ENCODE data around the gene C12orf75. TPM values are rescaled to one million over a fixed set of nuclear protein-coding genes. Genes with fewer than 3 reads are reported as not detected.
"Not testable (repeated sequence)": the region's sequence is repeated elsewhere in the genome, so short reads cannot be mapped to it uniquely, and the experiment has no call there.

C12orf75 gene
- polyA plus RNA-seq, result 10 to 100 TPM in 2 of 3 donors, 1 to 10 TPM in 1; 7.4 to 34.0 (median 15.2) TPM

DNA sequence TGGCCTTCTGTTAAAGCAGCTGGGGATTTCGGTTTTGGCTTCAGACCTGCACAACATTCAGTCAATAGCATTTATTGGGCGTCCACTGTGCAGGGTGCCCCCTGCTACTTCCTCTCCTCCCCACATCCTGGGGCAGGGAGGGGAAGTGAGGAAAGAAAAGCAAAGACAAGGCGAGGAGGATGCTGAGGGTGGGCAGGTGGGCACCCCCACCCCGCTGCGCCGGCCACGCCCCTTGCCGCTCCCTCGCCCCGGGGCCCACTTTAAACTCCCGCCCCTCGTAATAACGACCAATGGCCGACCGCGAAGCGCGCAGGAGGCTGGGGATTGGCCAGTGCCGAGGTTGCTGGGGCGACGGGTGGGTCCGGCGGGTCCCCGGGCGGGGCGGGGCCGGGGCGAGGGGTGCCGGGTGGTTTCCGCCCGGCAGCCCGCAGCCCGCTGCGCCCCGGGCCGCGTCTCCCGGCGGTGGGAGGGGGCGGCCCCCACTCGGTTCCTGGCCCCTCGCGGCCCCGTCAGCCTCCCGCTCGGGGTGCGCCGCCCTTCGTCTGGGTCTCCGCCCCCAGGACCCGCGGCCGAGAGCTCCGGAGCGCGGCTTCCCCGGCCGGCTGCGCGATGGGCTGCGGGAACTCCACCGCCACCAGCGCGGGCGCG lies at the start of gene C12orf75:
TSS of gene C12orf75 (plus strand) at position 409 of the 648 bp plus-strand sequence. CDS start at position 610, 201 bp downstream.
- 0 to 1% (median 0%) methylated on average over 37 to 66 of the region's 66 CpGs for WGBS, 3 donors
- no peak within 1 kb of the TSS for H3K27ac ChIP-seq (ENCODE audit: low read depth, low read length)

DNA sequence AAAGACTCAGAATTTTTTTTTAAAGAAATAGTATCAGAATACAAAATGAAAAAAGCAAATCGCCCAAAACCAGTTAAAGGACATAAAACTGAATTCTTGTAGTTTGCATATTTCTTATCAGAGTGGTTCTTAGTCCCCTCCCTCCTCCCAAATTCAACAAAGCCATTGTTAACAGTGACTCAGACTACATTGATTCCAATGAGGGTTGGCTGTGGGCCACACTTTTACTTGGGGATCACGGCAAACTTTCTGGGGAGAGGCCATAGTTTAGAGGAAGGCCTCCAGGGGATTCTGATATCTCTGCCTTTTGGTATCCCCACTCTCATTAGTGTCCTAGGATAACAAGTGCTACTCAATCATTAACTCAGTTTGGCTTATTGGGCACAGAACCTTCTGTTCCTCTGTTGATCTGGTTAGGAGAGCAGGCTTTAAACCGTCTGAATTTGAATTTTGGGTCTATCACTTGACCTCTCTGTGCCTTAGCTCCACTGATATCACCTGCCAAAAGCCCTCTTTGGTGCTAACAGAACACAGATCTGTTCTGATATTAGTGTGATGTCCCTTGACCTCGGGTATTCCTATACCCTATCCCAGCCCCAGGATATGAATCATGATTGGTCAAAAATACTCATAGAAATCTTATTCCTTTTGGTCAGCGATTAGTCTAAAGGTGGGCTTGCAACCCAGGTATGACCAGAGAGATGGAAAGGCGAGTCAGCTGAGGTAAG lies 49.4 kb upstream of the C12orf75 start:
- WGBS, 3 donors, result 64 to 83% (median 80%) methylated on average over 6 of the region's 6 CpGs
- no peak overlapping the region for H3K27ac ChIP-seq (ENCODE audit: low read depth, low read length)

DNA sequence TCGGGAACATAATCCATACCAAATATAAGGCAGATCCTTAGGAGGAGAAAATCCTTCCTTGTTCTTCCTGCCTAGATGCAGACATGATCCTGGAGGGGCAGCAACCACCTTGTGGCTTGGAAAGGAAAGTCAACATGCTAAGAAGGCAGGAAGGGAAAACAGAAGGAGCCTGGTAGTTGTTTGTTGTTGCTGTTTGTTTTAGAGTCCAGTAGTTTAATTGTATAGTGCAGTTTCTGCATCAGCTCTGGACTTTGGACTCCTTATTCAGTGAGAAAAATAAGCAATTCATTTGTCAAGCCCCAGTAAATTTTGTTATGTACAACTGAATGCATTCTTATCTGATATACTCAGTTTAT lies 48.8 kb upstream of the C12orf75 start:
- H3K27ac ChIP-seq (ENCODE audit: low read depth, low read length), result no peak overlapping the region
- WGBS, 3 donors, result 86 to 97% (median 95%) methylated on average over 1 of the region's 1 CpG

DNA sequence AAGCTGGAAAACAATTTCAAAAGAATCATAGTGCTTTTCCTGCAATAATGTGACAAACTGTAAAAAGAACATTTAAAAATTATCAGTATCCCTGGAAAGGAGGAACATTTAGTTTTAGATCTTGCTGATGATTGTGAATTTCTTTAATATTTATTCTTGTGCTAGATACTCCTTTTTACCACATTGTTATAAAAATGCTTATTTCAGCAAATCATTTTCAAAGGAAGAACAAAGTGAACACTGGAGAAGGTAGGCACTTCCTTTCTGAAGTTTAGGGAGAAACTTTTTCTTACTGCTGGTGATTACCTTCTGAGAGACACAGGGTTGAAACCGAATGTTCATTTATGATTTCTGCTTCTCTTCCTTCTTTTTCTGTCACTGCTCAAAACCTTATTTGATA lies 45.1 kb upstream of the C12orf75 start:
- H3K27ac ChIP-seq (ENCODE audit: low read depth, low read length), result no peak overlapping the region
- 73 to 96% (median 90%) methylated on average over 1 of the region's 1 CpG for WGBS, 3 donors

GRCh38 chr12:105287408-105287807 lies 43.1 kb upstream of the C12orf75 start:
- no peak overlapping the region for H3K27ac ChIP-seq (ENCODE audit: low read depth, low read length)

DNA sequence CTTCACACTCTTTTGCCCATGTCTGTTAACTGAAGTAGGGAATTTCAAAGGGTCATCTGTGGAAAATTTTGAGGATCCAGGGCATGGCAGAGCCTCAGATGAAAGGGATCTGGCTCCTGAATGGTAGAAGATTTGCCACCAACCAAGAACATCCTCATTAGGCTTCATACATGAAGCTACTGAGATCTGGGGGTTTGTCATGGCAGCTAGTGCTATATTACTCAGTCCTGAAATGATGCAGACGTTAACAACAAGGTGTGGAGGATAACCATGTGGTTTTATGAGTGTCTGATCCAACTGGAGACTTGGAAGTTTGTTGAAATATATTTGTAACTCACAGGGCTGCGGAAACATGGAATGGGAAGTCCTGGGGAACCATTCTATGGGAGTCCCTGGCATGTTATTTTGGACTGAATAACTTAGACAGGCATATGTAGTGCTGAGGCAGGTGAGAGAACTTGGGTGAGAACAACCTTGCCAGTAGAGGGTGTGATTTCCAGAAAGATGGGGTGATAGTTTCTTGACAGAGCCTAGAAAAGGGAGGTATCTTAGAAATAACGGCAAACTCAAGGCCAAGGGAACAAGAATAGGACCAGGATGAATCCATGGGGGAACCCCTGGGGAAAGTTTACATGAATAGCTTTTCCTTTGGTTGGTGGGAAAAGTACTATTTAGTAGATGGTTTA lies 42.0 kb upstream of the C12orf75 start:
- H3K27ac ChIP-seq (ENCODE audit: low read depth, low read length), result no peak overlapping the region
- WGBS, 3 donors, result 68 to 87% (median 81%) methylated on average over 3 of the region's 3 CpGs

More at GRCh38 chr12:105287408-105287807, 43.1 kb upstream of the C12orf75 start:
- WGBS, 3 donors, result 50 to 88% (median 75%) methylated on average over 1 of the region's 1 CpG

- WGBS, 3 donors, result 83 to 92% (median 84%) methylated on average over 6 of the region's 6 CpGs
- H3K27ac ChIP-seq (ENCODE audit: low read depth, low read length), result no peak overlapping the region
These were observed 41.2 kb upstream of the C12orf75 start for GRCh38 chr12:105289114-105289904.

GRCh38 chr12:105291531-105291930 lies 39.0 kb upstream of the C12orf75 start:
- H3K27ac ChIP-seq (ENCODE audit: low read depth, low read length), result no peak overlapping the region
- WGBS, 3 donors, result 87 to 90% (median 89%) methylated on average over 2 of the region's 2 CpGs

GRCh38 chr12:105292705-105293104 lies 37.8 kb upstream of the C12orf75 start:
- WGBS, 3 donors, result 28 to 72% (median 53%) methylated on average over 1 of the region's 1 CpG
- no peak overlapping the region for H3K27ac ChIP-seq (ENCODE audit: low read depth, low read length)

- no peak overlapping the region for H3K27ac ChIP-seq (ENCODE audit: low read depth, low read length)
These were observed 37.3 kb upstream of the C12orf75 start for GRCh38 chr12:105293187-105293586.

- WGBS, 3 donors, result 81 to 87% (median 84%) methylated on average over 2 of the region's 2 CpGs
- H3K27ac ChIP-seq (ENCODE audit: low read depth, low read length), result no peak overlapping the region
These were observed 36.3 kb upstream of the C12orf75 start for GRCh38 chr12:105294161-105294560.

DNA sequence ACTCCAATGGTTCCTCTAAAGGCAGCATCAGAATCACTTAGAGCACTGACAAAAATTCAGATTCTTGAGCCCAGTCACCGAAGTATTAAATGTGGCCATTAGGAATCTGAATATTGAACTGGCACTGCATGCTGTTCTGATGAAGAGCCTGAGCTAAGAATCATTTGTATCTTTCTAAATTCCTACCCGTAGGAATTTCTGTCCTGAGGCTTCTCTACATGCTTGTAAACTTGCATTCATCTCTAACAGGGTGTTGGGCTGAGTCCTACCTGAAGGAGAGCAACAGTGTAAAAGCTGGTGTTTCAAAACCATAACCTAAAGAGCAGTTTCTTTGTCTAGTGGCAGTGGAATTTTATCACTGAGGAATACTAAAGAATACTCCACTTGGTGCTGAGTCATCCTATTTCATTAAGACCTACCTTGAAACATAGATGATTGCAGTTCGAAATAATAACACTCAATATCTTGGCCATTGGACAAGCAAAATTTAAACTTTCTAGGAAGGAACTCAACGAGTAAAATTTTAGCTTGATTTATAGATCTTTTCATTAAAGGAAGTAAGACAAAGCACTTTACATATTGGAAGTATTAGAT lies 35.5 kb upstream of the C12orf75 start:
- H3K27ac ChIP-seq (ENCODE audit: low read depth, low read length), result no peak overlapping the region
- WGBS, 3 donors, result 79 to 82% (median 79%) methylated on average over 4 of the region's 4 CpGs

DNA sequence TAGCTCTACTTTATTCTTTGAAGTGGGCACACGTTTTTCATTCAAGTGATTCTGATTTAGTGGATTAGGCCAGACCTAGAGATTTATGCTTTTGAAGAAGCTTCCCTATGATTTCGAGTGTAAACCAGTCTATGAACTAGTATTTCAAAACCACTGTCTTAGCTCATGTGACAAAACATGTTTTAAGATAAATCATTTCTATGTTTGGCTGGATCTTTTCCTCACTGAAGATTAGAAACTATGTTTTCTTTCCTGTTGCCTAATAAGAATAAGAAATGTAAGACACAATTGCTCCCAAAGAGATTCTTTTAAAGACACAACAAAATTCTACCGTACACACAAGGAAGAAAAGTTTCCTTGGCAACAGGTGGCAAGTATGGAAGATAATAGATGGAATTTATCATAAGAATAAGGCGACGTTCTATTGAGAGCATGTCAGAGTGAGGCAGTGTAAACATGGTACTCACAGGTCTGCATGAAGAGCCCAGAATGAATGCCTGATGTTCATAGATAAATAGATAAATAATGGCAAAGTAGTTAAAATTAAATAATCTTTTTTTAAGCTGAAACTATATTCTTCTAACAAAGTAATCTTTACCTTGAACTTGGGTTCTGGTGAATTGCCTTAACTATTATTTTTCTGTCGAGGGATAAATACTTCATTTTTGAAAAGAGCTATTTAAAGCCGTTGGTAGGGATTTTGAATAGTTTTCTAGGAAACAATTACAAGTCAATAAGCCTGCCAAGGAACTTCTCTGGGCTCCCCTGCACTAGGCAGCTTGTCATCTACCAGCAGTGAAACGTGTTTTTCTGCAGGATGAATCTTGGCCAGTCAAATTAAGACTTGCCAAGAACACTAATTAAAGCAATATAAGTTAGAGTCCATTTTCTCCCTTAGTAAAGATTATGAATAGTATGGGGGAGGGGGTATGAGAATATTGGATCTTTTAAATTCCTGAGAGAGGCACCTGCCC lies 34.1 kb upstream of the C12orf75 start:
- 48 to 67% (median 53%) methylated on average over 8 of the region's 8 CpGs for WGBS, 3 donors
- H3K27ac ChIP-seq (ENCODE audit: low read depth, low read length), result no peak overlapping the region

- no peak overlapping the region for H3K27ac ChIP-seq (ENCODE audit: low read depth, low read length)
- WGBS, 3 donors, result 89 to 93% (median 92%) methylated on average over 6 of the region's 6 CpGs
These were observed 29.6 kb upstream of the C12orf75 start for GRCh38 chr12:105300883-105301282.

DNA sequence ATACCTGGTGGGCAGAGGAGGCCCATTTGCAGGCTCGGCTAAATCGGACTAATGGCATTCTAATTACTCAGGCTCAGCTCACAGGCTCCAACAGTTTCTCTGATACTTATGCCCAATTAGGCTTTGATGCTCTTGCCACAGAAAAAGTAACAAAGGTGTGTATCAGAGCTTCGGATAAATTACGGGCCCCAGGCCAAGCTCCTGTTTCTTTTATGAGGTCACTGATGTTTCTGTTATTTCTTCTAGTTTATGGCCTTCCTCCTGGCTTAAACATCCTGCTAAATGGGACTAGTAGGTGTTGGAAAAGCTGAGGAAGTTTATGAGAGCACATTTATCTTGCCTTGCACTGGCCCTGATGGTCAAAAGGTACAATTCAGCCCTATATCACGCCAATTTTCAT lies 28.8 kb upstream of the C12orf75 start:
- no peak overlapping the region for H3K27ac ChIP-seq (ENCODE audit: low read depth, low read length)
- 70 to 87% (median 73%) methylated on average over 5 of the region's 5 CpGs for WGBS, 3 donors

GRCh38 chr12:105302986-105303385 lies 27.5 kb upstream of the C12orf75 start:
- not testable (repeated sequence) for H3K27ac ChIP-seq (ENCODE audit: low read depth, low read length)
- 90 to 94% (median 94%) methylated on average over 6 to 7 of the region's 7 CpGs for WGBS, 3 donors

- 82 to 96% (median 93%) methylated on average over 2 of the region's 2 CpGs for WGBS, 3 donors
These were observed 25.9 kb upstream of the C12orf75 start for GRCh38 chr12:105304626-105305025.

More at GRCh38 chr12:105304626-105305025, 25.9 kb upstream of the C12orf75 start:
- H3K27ac ChIP-seq (ENCODE audit: low read depth, low read length), result not testable (repeated sequence)

Data from adipose tissue (tissue), 3 donors.